ENCODE measurements around the gene XCR1. TPM values are rescaled to one million over a fixed set of nuclear protein-coding genes. Genes with fewer than 3 reads are reported as not detected.

XCR1 gene
- total and polyA plus RNA-seq, 2 donors (not counting 3 experiments of a cell fraction or from before 2014, with no cell fraction given), result not detected

DNA sequence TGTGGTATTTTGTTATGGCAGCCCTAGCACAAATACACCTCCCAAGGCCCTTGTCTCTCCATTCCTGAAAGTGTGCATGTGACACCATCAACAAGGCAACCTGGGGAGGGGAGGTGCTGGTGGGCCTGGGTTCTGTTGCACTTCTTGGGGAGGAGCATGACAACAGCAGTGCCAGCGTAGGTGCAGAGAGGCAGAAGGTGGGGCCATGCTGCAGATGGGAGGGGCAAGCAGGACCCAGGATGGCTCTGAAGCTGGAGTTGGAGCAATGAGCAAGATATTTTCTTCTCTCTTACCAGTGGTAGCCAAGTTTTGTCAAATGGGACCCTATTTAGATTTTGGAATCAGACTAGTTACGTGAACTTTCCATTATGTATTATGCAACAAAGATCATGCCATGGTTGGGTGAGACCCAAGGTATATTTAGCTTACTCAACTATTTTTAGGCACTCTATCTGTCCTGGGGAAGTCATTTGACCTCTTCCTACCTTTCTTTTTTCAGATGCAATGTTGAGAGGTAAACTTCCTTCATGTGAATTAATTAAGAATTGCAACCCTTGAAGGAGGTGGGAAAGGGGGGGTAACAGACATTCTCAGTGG is 35.1 kb downstream of the XCR1 start:
- POLR2A ChIA-PET, result no interaction called here
- FAIRE-seq (no peak), DNase-seq (ENCODE audit: low read depth, low spot score) (no peak)
- no peak overlapping the region for H3K4me2 ChIP-seq (ENCODE audit: insufficient read depth, low read length)
- no peaks in the 10 kb centered on the region for H3K9me3 ChIP-seq (replicated peaks; ENCODE audit: control insufficient read depth, insufficient read depth, low read length)
- CTCF ChIA-PET, result no interaction called here
- H3K9me1 ChIP-seq (replicated peaks; ENCODE audit: control insufficient read depth, extremely low read depth, insufficient read depth, low read length), result no peaks in the 10 kb centered on the region
- no peak overlapping the region for H3K27ac ChIP-seq (ENCODE audit: insufficient read depth, low read depth, low read length)
- H3K4me3 ChIP-seq (replicated peaks in 1 of 3; ENCODE audit: insufficient read depth in 1 of 3, low read depth in 1 of 3, low read length in 3 of 3), result no peak overlapping the region
- no peaks in the 10 kb centered on the region for H4K20me1 ChIP-seq (replicated peaks; ENCODE audit: control insufficient read depth, extremely low read depth, insufficient read depth, low read length)
- peaks cover 30% of the 10 kb centered on the region for H3K4me1 ChIP-seq (ENCODE audit: control insufficient read depth, extremely low read depth, insufficient read depth, low read length)
- dilution Hi-C loops (cut with MboI; ENCODE audit: extremely low pct_ligation_motif_present, low sequenced_read_pairs), result no loop called here
- peaks cover 36% of the 10 kb centered on the region for H3K79me2 ChIP-seq (ENCODE audit: control insufficient read depth, insufficient read depth, low read length)
- no peak overlapping the region for H3K9ac ChIP-seq (replicated peaks; ENCODE audit: extremely low read depth, insufficient read depth, low read length)
- H3K27me3 ChIP-seq (ENCODE audit: control insufficient read depth in 2 of 2, insufficient read depth in 2 of 2, low read length in 2 of 2), result no peaks in the 10 kb centered on the region
- no peaks in the 10 kb centered on the region for H3K36me3 ChIP-seq (ENCODE audit: control insufficient read depth in 2 of 2, extremely low read depth in 1 of 2, insufficient read depth in 2 of 2, low read length in 2 of 2)
- no peak overlapping the region for H2AFZ ChIP-seq (ENCODE audit: low read depth, low read length)
- no TSS peak for BruUV-seq (replicated peaks)
- intact Hi-C loops (cut with micrococcal nuclease), result no loop called here
- TF ChIP-seq POLR2AphosphoS5 (IDR thresholded peaks at IDR 0.05; ENCODE audit: insufficient read depth, low read depth, low read length) (no peak), EZH2 (IDR thresholded peaks at IDR 0.05; ENCODE audit: borderline replicate concordance, low read depth, low read length, severe bottlenecking) (no peak), POLR2A (IDR thresholded peaks at IDR 0.05; ENCODE audit: low read depth, low read length) (no peak), MYC (IDR thresholded peaks at IDR 0.05; ENCODE audit: low read depth, low read length) (no peak), MAX (IDR thresholded peaks at IDR 0.05; ENCODE audit: insufficient read depth, insufficient read length) (no peak), FOS (IDR thresholded peaks at IDR 0.05; ENCODE audit: borderline replicate concordance, insufficient read depth, low read length) (no peak), JUN (IDR thresholded peaks at IDR 0.05; ENCODE audit: borderline replicate concordance, insufficient read depth, insufficient read length, low read depth) (no peak), GATA2 (IDR thresholded peaks at IDR 0.05; ENCODE audit: insufficient read depth, insufficient read length, low read depth, low read length) (no peak), CTCF (IDR thresholded peaks at IDR 0.05; ENCODE audit: extremely low read depth in 1 of 2, insufficient read depth in 1 of 2, low read depth in 1 of 2, low read length in 2 of 2) (no peak)
